K562 treated with DMSO at 1 percent for 12 hours (cell line): ENCODE data around the gene MRPS25. TPM values are rescaled to one million over a fixed set of nuclear protein-coding genes. Genes with fewer than 3 reads are reported as not detected.

ENCODE experiments used
- total RNA-seq: library from RNA; unstranded; fragments of 300-600 nt; gene quantifications from 2 replicates; pipeline ENCODE4 v1.2.3, GENCODE V29; 2022; ENCODE audit not compliant: insufficient read depth

The MRPS25 gene
- total RNA-seq = 34.3 and 45.5 TPM in 2 replicates

GRCh38 chr3:15064835-15065549, at the start of gene MRPS25:
TSS of gene MRPS25 (minus strand) at chr3:15065315. CDS start at chr3:15065194, 121 bp downstream.

DNA sequence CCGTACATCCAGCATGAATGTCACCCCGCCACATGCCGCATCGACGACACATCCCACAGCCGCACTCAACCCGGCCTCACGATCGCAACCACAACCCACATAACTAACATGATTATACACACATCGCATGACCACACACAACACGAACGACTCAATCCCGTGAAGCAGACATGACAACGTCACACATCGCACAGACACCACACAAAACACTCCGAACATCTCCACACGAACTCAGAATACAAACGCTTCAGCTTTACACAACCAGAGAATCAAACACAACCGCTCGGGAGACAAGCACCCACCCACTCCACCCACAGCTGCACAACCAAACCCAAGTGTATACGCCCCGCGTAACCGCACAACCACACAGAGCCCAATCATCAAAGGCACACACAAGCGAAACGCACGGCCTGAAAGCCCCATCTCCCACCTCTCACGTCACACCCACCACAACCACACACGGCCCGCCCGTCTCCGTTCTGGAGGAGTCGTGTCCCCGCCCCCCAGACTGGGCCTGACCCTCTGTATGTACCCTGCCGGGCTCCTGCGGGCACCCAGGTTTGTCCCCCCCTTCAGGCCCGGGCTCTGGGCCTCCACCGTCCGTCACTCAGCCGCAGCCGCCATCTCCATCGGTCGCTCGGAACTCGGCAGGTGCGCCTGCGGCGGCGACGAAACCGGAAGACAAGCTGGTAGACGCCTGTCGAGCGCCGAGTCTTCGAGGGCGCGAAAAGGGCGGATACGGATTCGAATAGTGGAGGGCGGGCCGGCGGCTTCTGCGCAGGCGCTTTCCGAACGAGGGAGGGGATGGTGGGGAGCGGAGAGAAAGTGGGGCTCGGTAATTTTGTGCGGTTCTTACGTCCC, 33.6 kb upstream of the MRPS25 start, which contains the start of gene RBSN:
Gene RBSN, minus strand, starts transcription at position 646 of the 861 bp plus-strand sequence. CDS start 3,028 bp downstream, outside the sequence.

Other genes with a start within 250 kb of the MRPS25 start
- not detected in 2 replicates for gene FGD5, start 246.4 kb downstream of the MRPS25 start, total RNA-seq
- 16.2 and 68.7 TPM in 2 replicates for gene NR2C2, start 117.7 kb downstream of the MRPS25 start, total RNA-seq
- gene RBSN, start 33.8 kb upstream of the MRPS25 start, total RNA-seq = 5.2 and 18.3 TPM in 2 replicates
- 14.4 and 47.3 TPM in 2 replicates for gene CAPN7, start 140.9 kb upstream of the MRPS25 start, total RNA-seq